ENCODE results near the gene STUM. TPM values are rescaled to one million over a fixed set of nuclear protein-coding genes. Genes with fewer than 3 reads are reported as not detected.

STUM gene
- total RNA-seq, 1 experiment from 2014 or later, result 0.03 TPM

GRCh38 chr1:226558036-226558650 lies 9.6 kb downstream of the STUM start:
- Histone ChIP-seq H3K36me3 (no peaks in the 10 kb centered on the region), H3K4me3 (no peak overlapping the region), H3K4me1 (replicated peaks) (no peaks in the 10 kb centered on the region), H3K27me3 (replicated peaks) (peaks cover 28% of the 10 kb centered on the region), H3K9me3 (replicated peaks) (no peaks in the 10 kb centered on the region), H3K27ac (no peak overlapping the region)
- no peak for DNase-seq (ENCODE audit: low read depth in 1 of 2, low spot score in 2 of 2)

GRCh38 chr1:226560243-226560642 lies 11.7 kb downstream of the STUM start:
- no peak overlapping the region for H3K4me3 ChIP-seq
- DNase-seq (ENCODE audit: low read depth in 1 of 2, low spot score in 2 of 2), result no peak
- H3K4me1 ChIP-seq (replicated peaks), result no peaks in the 10 kb centered on the region
- H3K27ac ChIP-seq, result no peak overlapping the region
- H3K27me3 ChIP-seq (replicated peaks), result peaks cover 13% of the 10 kb centered on the region; the same call in 1 of the 2 replicates
- no peaks in the 10 kb centered on the region for H3K9me3 ChIP-seq (replicated peaks)
- H3K36me3 ChIP-seq, result no peaks in the 10 kb centered on the region

- H3K27me3 ChIP-seq (replicated peaks), result peaks cover 27% of the 10 kb centered on the region; the same call in 1 of the 2 replicates
- no peaks in the 10 kb centered on the region for H3K9me3 ChIP-seq (replicated peaks)
- H3K4me1 ChIP-seq (replicated peaks), result no peaks in the 10 kb centered on the region
- no peak for DNase-seq (ENCODE audit: low read depth in 1 of 2, low spot score in 2 of 2)
- no peak overlapping the region for H3K27ac ChIP-seq
- H3K4me3 ChIP-seq, result no peak overlapping the region
- H3K36me3 ChIP-seq, result no peaks in the 10 kb centered on the region
Observed at GRCh38 chr1:226562989-226563388, 14.4 kb downstream of the STUM start.

GRCh38 chr1:226563666-226564065 lies 15.1 kb downstream of the STUM start:
- H3K36me3 ChIP-seq, result no peaks in the 10 kb centered on the region
- H3K27me3 ChIP-seq (replicated peaks), result peaks cover 27% of the 10 kb centered on the region; the same call in 1 of the 2 replicates
- no peak overlapping the region for H3K27ac ChIP-seq
- H3K9me3 ChIP-seq (replicated peaks), result no peaks in the 10 kb centered on the region
- DNase-seq (ENCODE audit: low read depth in 1 of 2, low spot score in 2 of 2), result no peak
- no peaks in the 10 kb centered on the region for H3K4me1 ChIP-seq (replicated peaks)
- H3K4me3 ChIP-seq, result no peak overlapping the region

GRCh38 chr1:226565476-226565875 lies 16.9 kb downstream of the STUM start:
- Histone ChIP-seq H3K9me3 (replicated peaks) (no peaks in the 10 kb centered on the region), H3K36me3 (no peaks in the 10 kb centered on the region), H3K27ac (no peak overlapping the region), H3K27me3 (replicated peaks) (peaks cover 27% of the 10 kb centered on the region; the same call in 1 of the 2 replicates), H3K4me1 (replicated peaks) (no peaks in the 10 kb centered on the region), H3K4me3 (no peak overlapping the region)
- no peak for DNase-seq (ENCODE audit: low read depth in 1 of 2, low spot score in 2 of 2)

GRCh38 chr1:226566234-226566633 lies 17.7 kb downstream of the STUM start:
- Histone ChIP-seq H3K27ac (no peak overlapping the region), H3K9me3 (replicated peaks) (no peaks in the 10 kb centered on the region), H3K36me3 (no peaks in the 10 kb centered on the region), H3K4me1 (replicated peaks) (no peaks in the 10 kb centered on the region), H3K27me3 (replicated peaks) (peaks cover 27% of the 10 kb centered on the region; the same call in 1 of the 2 replicates), H3K4me3 (no peak overlapping the region)
- DNase-seq (ENCODE audit: low read depth in 1 of 2, low spot score in 2 of 2), result no peak

GRCh38 chr1:226566760-226567159 lies 18.2 kb downstream of the STUM start:
- H3K27me3 ChIP-seq (replicated peaks), result peaks cover 27% of the 10 kb centered on the region; the same call in 1 of the 2 replicates
- no peaks in the 10 kb centered on the region for H3K36me3 ChIP-seq
- no peaks in the 10 kb centered on the region for H3K9me3 ChIP-seq (replicated peaks)
- no peaks in the 10 kb centered on the region for H3K4me1 ChIP-seq (replicated peaks)
- H3K4me3 ChIP-seq, result no peak overlapping the region
- no peak for DNase-seq (ENCODE audit: low read depth in 1 of 2, low spot score in 2 of 2)
- H3K27ac ChIP-seq, result no peak overlapping the region

GRCh38 chr1:226568077-226568831 lies 19.7 kb downstream of the STUM start:
- no peaks in the 10 kb centered on the region for H3K36me3 ChIP-seq
- H3K4me1 ChIP-seq (replicated peaks), result no peaks in the 10 kb centered on the region
- H3K9me3 ChIP-seq (replicated peaks), result no peaks in the 10 kb centered on the region
- H3K27me3 ChIP-seq (replicated peaks), result peaks cover 20% of the 10 kb centered on the region; the same call in 1 of the 2 replicates
- no peak overlapping the region for H3K4me3 ChIP-seq
- H3K27ac ChIP-seq, result no peak overlapping the region
- no peak for DNase-seq (ENCODE audit: low read depth in 1 of 2, low spot score in 2 of 2)

- H3K4me1 ChIP-seq (replicated peaks), result no peaks in the 10 kb centered on the region
- H3K9me3 ChIP-seq (replicated peaks), result no peaks in the 10 kb centered on the region
- no peak overlapping the region for H3K4me3 ChIP-seq
- H3K36me3 ChIP-seq, result no peaks in the 10 kb centered on the region
- no peak overlapping the region for H3K27ac ChIP-seq
- H3K27me3 ChIP-seq (replicated peaks), result peaks cover 20% of the 10 kb centered on the region; the same call in 1 of the 2 replicates
- DNase-seq (ENCODE audit: low read depth in 1 of 2, low spot score in 2 of 2), result no peak
Observed at GRCh38 chr1:226568975-226569741, 20.6 kb downstream of the STUM start.

GRCh38 chr1:226569879-226570547 lies 21.4 kb downstream of the STUM start:
- H3K27ac ChIP-seq, result no peak overlapping the region
- H3K9me3 ChIP-seq (replicated peaks), result no peaks in the 10 kb centered on the region
- H3K27me3 ChIP-seq (replicated peaks), result peaks cover 20% of the 10 kb centered on the region; the same call in 1 of the 2 replicates
- no peak overlapping the region for H3K4me3 ChIP-seq
- no peaks in the 10 kb centered on the region for H3K4me1 ChIP-seq (replicated peaks)
- no peaks in the 10 kb centered on the region for H3K36me3 ChIP-seq
- no peak for DNase-seq (ENCODE audit: low read depth in 1 of 2, low spot score in 2 of 2)

GRCh38 chr1:226571893-226572292 lies 23.3 kb downstream of the STUM start:
- H3K27me3 ChIP-seq (replicated peaks), result peaks cover 11% of the 10 kb centered on the region; the same call in 1 of the 2 replicates
- no peaks in the 10 kb centered on the region for H3K4me1 ChIP-seq (replicated peaks)
- no peaks in the 10 kb centered on the region for H3K36me3 ChIP-seq
- no peak overlapping the region for H3K27ac ChIP-seq
- H3K9me3 ChIP-seq (replicated peaks), result no peaks in the 10 kb centered on the region
- DNase-seq (ENCODE audit: low read depth in 1 of 2, low spot score in 2 of 2), result no peak
- H3K4me3 ChIP-seq, result no peak overlapping the region

GRCh38 chr1:226572325-226572726 lies 23.8 kb downstream of the STUM start:
- Histone ChIP-seq H3K27me3 (replicated peaks) (peaks cover 7% of the 10 kb centered on the region; the same call in 1 of the 2 replicates), H3K27ac (no peak overlapping the region), H3K36me3 (no peaks in the 10 kb centered on the region), H3K4me3 (no peak overlapping the region), H3K9me3 (replicated peaks) (no peaks in the 10 kb centered on the region), H3K4me1 (replicated peaks) (no peaks in the 10 kb centered on the region)
- DNase-seq (ENCODE audit: low read depth in 1 of 2, low spot score in 2 of 2), result no peak

GRCh38 chr1:226574044-226574443 lies 25.5 kb downstream of the STUM start:
- Histone ChIP-seq H3K4me3 (no peak overlapping the region), H3K27ac (no peak overlapping the region), H3K9me3 (replicated peaks) (no peaks in the 10 kb centered on the region), H3K27me3 (replicated peaks) (no peaks in the 10 kb centered on the region; the same call in 1 of the 2 replicates), H3K4me1 (replicated peaks) (no peaks in the 10 kb centered on the region), H3K36me3 (no peaks in the 10 kb centered on the region)
- no peak for DNase-seq (ENCODE audit: low read depth in 1 of 2, low spot score in 2 of 2)

Measured in SJSA1 (cell line).